ENCODE data around the gene IER5. TPM values are rescaled to one million over a fixed set of nuclear protein-coding genes. Genes with fewer than 3 reads are reported as not detected.

The IER5 gene
- total RNA-seq, 1 experiment from 2014 or later: 107 TPM

GRCh38 chr1:181095763-181096184 lies 7.3 kb downstream of the IER5 start:
- peak; percentile 79 for DNase-seq (ENCODE audit: low read depth)

- DNase-seq (ENCODE audit: low read depth): peak; percentile 88
Observed at GRCh38 chr1:181097242-181097641, 8.7 kb downstream of the IER5 start.

DNA sequence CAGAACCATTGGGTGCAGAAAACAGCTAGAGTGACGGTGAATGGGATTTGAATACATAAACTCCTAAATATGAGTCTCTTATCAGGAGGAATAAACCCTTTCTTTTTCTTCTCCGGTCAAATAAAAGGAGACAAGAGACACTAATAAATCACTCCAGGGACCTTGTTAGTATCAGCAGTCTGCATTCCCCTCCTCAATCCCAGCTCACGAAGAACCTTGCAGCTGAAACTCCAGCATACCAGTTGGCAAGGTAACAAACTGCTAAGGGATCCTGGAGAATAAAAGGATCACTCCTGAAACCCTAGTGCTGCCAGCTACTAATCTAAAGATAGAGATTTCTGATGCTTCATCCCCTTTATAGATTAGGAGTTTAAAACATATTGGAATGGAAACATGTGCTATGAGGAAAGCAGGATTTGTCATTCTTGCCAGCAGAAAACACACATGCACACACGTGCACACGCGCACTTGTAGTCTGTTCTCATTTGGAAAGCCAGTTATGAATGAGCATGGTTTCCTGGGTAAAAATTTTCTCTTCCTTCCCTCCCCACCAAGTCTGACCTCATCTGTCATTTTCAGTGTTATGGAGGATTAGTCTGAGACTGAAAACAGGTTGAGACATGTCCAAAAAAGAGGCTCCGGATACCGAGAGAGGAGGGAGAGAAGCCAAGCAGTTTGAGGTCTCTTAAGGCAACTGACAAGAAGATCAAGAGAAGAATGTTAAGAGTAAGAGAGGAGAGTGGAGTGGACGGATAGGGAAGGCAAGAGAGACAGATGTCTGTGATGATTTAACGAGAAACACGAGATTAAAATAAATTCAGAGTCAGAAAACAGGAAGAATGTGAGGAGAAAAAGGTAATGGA lies 10.9 kb downstream of the IER5 start:
- peak; percentile 87 for DNase-seq (ENCODE audit: low read depth)

DNA sequence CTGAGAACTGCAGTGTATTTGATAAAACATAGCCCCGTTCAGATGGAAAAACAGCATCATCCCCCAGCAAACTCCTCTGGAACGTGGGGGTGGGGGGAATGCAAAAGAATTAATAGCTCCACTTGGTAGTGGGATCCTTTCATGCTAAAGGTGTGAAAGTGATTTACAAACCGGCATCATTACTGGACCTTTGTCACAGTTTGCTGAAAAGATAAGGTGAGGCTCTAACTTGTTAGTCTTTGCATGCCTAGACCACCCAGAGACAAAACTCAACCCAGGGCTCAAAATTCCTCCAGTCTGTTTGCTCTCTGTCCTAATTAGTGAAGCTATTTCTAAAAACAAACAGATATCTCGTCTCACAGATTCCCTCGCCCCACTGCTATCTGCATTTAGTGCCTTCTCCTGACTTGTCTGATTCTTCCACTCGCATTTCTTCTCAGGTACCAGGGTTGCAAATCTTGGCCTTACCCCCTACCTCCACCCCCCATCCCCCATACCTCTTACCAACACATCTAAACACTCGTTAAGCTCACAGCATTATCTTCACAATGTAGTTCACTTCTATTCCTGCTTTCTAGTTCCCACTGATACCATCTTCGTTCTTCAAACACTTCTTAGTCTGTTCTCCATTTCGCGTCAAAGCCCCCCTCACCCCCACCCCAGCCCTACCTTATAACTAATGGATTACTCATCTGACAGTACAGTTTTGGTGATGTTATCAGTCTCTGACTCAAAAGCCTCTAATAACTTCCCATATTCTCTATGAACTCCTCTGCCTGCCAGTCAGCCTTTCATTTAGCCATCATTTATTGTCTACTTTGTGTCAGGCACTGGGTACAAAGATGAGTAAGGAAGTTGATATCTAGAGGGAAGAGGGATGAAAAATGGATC lies 11.8 kb downstream of the IER5 start:
- no peak for DNase-seq (ENCODE audit: low read depth)

DNA sequence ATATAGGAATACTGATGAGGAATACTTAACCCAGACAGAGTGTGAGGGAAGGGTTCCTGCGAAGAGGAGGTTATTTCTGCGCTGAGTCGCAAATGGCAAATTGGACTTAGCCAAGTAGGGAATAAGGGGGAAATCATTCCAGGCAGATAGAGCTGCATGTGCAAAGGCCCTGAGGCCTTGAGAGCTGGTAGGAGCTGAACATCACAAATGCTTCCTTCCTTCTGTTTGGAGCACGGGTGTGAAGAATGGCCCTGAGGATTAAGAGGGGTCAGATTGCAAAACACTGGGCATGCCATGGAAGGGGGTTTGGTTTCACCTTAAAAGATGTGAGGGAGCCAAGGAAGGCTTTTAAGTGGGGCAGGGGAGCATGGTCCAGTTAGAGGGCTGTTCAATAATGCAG lies 12.4 kb downstream of the IER5 start:
- DNase-seq (ENCODE audit: low read depth): no peak

- peak; percentile 90 for DNase-seq (ENCODE audit: low read depth)
Observed at GRCh38 chr1:181101581-181102226, 13.2 kb downstream of the IER5 start.

DNA sequence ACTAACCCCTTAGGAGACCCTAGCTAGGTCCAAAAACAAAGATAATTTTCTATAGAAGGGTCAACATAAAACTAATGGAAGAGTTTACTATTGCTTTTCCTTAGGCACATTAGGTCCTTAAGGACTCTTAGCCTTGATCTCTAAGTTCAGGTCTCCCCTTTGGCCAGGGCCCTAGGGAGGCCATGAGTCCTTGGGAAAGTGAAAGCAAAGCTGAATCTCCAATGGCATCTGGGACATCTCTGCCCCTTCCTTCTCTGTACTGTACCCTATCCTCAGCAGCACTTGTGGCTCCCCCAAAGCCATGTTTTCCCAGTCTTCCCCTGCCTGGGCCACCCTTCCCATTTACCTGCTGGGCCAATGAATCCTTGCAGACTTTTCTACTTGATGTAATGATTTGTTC lies 14.3 kb downstream of the IER5 start:
- DNase-seq (ENCODE audit: low read depth): no peak

DNA sequence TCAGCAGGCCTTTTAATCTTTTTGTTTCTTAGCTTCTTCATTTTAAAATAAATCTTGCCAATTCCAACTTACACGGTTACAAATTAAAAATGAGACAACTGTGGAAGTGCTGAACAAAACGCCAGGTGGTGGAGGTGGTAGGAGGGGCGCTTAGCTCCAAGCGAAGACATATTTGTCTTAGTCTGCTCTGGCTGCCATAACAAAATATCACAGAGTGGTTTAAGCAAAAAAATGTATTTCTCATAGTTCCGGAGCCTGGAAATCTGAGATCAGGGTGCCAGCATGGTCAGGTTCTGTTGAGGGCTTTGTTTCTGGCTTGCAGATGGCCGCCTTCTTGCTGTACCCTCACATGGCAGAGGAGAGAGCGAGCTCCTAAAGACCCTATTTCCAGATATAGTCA lies 14.9 kb downstream of the IER5 start:
- DNase-seq (ENCODE audit: low read depth): peak; percentile 78

DNA sequence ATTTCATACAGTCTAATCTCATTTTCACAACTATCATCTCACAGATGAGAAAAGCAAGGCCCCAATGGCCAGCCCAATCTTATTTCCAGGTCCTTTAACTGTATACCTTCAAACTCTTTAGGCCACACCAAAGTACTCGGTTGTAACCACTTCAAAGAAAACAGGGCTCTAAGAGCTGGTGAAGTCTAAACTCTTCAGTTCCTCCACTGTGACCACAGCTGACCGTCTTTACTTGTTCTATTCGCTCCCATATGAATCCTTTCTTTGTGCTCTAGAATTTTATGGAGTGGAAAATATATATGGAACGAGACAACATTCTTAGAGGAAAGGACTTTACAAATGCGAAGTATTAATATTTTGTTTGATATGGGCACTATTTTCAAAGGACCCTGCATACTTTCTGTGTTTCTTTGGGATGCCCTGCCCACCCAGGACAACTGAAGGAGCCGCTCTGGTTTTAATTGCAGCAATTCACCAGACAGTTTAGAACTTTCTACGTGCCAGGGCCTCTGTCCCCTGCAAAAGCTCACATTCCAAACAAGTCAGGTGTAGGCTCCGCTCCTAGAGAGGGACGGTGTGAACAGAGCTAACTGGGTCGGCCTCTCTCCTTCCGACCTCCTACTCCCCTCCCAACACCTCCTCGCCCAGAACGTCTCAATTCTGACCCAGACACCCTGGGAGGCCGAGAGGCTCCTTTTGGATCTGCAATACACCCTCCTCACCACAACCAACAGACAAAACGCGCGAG lies 15.7 kb downstream of the IER5 start:
- peak; percentile 67 for DNase-seq (ENCODE audit: low read depth)

- no peak for DNase-seq (ENCODE audit: low read depth)
Observed at GRCh38 chr1:181104790-181105133, 16.3 kb downstream of the IER5 start.

DNA sequence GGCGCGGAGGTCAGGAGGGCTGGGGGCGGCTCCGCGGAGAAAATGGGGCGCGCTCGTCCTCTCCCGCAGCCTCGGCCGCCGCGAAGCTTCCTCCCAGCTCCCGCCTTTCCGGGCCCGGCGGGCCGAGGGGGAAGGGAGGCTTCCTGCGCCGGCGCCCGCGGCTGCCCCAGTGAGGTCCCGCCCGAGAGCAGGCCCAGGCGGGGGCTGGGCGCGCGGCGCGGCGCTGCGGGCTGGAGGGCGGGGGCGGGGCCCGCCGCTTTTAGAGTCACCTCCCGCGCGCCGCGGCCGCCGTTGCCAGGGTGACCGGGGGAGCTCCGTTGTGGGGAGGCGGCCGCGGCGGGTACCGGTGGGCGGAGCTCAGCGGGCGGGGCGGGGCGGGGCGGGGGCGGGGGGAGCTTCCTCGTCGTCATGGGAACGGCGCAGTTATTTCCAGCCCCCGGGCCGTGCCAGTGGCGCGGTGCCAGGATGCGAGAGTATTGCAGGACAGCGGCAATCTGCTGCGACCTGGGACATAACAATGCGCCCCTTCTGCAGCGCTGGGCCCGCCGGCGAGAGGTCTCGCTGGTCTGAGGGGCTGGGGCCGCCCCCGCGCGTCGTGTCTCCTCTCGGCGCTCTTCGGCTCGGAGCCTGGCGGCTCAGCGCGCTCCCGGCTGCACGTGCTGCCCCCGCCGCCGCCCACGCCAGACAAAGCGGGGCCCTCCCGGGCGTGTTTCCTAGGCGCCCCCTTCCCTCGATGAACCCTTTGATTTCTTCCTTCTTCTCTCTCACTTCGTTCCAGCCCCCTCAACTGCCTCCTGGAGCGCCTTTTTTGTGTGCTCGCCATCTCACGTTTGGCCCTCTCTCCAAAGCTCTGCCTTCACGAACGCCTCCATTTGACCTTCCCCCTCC lies 16.9 kb downstream of the IER5 start:
- peak; percentile 88 for DNase-seq (ENCODE audit: low read depth)

- DNase-seq (ENCODE audit: low read depth): no peak
Observed at GRCh38 chr1:181106022-181106312, 17.5 kb downstream of the IER5 start.

- DNase-seq (ENCODE audit: low read depth): no peak
Observed at GRCh38 chr1:181106479-181106878, 18.0 kb downstream of the IER5 start.

DNA sequence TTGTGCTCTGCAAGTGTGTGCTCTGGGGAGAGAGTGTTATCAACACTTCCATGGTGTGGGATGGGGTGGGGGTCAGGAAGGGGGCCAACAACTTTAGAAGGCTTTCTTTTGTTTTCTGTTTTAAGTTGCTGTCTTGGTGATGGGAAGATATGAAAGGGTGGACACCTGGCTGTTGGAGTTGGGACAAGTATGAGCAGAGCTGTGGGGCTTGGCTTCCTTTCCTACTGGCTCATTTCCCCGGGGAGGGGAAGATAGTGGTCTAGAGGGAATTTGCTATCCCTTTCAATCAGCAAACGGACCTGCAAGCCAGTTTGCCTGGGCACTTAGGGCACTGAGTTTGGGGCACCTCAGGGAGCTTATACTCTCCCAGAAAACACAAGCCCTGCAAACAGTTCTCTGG lies 19.2 kb downstream of the IER5 start:
- DNase-seq (ENCODE audit: low read depth): no peak

- DNase-seq (ENCODE audit: low read depth): no peak
Observed at GRCh38 chr1:181108304-181108867, 19.9 kb downstream of the IER5 start.

- no peak for DNase-seq (ENCODE audit: low read depth)
Observed at GRCh38 chr1:181110013-181110412, 21.5 kb downstream of the IER5 start.

DNA sequence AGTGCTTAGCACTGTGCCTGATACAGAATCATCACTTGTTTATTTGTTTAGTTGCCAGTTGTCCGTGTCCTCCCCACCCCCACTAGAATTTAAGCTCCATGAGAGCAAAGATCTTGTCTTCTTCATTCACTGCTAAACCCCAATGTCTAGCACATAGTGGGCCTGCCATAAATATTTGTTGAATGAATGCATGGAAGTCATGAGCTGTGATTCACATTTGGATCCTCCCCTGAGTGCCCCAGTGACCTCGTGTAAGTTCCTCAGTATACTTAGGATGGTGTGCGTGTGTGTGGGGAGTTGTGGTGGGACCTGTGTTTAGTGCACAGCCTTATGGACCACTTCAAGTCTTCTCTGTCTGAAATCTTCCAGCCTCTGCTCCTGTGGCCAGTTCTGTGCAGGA lies 23.1 kb downstream of the IER5 start:
- DNase-seq (ENCODE audit: low read depth): peak; percentile 65

DNA sequence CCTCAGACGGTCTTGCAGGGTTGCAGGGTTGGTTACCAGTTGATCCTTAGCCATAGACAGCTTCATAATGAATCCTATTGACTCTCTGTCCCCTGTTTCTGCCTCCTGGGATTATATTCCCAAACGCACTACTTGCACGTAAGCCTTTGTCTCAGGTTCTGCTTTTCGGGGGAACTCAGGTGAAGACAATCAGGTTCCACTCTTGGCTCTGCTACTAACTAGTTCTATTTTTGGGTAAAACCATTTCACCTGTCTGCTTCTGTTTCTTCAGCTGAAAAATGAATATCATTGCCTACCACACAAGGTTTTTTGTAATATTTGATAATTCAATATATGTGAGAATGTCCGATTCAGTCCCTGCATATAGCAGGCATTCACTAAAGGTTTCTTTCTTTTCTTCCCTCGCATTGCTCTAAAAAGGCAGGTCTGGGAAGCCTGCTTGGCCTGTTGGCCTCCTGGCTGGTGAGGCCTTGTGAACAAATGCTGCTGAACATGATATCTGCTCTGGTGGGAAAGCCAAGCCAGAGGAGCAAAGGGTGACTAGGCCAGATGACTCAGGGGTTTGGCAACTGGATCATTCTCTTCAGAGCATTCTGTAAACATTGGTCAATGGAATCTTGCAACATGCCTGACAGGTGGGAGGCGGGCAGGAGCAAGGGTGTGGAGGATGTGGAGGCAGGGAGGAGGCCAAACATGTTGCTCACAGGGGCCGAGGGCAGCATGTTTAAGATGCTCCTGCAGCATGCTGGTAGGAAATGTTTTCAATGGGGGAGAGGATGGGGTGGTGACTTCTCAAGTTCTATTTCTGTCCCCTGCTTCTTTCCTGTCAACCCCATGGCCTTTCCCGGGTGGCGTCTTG lies 23.8 kb downstream of the IER5 start:
- DNase-seq (ENCODE audit: low read depth): peak; percentile 100

GRCh38 chr1:181113059-181113641 lies 24.6 kb downstream of the IER5 start:
- DNase-seq (ENCODE audit: low read depth): peak; percentile 87

All from LHCN-M2 (cell line).